HCEC 1CT (cell line): ENCODE results near the gene AFF2.
"Not testable (repeated sequence)": the region's sequence is repeated elsewhere in the genome, so short reads cannot be mapped to it uniquely, and the experiment has no call there.

Experiments used
- DNase-seq: peaks from one replicate; pipeline ENCODE4 v3.0.0-alpha.2; 2017

AFF2 gene

DNA sequence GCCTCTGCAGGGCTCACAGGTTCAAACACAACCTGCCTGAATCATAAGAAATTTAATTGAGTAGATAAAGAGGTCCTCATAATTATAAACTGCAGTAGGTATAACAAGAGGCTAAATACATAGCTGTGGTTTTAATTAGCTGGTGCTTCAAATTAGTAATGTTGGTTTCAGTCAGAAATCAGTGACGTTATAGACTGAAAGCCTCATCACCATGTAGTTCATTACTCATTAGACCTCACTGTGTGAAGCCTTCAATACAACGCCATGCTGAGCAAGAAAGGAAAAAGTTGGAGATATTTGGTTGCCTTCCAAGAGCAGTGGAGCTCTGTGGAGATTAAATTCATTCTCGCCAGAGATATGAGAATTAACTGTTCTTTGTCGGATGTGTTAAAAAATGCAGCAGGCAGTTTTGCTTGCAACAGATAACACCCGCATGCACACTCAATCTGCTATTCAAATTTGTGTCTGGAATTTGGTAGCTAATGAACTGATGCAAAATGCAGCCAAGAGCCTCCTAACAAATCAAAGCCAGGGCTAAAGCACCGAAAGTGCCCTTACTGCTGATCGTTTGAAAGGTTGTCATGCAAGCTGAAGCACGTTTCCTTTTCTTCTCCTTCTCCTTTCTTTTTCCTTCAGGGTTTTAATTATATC lies 148.9 kb downstream of the AFF2 start:
- no peak for DNase-seq

GRCh38 chrX:148658115-148658730 lies 157.8 kb downstream of the AFF2 start:
- no peak for DNase-seq

DNA sequence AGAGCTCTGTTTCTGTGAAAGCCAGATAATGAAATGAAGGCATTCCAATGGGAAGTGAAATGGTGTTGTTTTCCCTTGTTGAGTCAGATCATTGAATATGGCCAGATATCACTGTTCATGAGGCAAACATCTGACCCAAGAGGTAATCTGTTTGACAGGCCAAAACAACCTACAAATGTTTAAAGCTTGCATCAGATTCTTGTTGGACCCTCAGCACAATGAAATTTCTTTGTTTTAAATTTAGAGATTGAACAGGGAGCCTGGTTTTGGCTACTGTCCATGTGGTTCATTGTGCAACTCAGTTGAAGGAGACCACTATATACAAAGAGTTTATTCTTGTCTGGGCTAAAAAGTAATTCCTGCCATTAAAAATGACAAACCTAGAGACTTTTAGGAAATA lies 159.1 kb downstream of the AFF2 start:
- no peak for DNase-seq

GRCh38 chrX:148661035-148661434 lies 160.6 kb downstream of the AFF2 start:
- no peak for DNase-seq

DNA sequence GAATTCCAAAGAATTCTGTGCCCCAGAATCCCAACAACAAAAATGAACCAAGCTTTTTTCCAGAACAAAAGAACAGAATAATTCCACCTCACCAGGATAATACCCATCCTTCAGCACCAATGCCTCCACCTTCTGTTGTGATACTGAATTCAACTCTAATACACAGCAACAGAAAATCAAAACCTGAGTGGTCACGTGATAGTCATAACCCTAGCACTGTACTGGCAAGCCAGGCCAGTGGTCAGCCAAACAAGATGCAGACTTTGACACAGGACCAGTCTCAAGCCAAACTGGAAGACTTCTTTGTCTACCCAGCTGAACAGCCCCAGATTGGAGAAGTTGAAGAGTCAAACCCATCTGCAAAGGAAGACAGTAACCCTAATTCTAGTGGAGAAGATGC lies 161.6 kb downstream of the AFF2 start:
- no peak for DNase-seq

DNA sequence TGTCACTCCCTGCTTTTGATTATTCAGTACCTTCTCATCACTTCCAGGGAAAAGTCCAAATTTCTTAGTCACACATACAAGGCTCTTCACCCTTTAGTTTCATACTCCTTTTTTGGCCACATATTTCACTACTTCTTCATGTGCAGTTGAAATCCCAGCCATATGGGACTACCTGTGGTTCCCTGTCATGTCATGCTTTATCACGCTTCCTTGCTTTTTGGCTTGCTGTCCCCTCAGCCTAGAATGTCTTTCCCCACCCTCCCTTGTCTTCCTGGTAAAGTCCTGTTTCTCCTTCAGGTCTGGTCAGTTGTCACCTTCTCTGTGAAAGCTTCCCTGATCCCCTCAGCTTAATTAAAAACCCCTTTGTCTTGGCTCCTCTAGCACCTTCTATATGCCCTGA lies 163.8 kb downstream of the AFF2 start:
- no peak for DNase-seq

DNA sequence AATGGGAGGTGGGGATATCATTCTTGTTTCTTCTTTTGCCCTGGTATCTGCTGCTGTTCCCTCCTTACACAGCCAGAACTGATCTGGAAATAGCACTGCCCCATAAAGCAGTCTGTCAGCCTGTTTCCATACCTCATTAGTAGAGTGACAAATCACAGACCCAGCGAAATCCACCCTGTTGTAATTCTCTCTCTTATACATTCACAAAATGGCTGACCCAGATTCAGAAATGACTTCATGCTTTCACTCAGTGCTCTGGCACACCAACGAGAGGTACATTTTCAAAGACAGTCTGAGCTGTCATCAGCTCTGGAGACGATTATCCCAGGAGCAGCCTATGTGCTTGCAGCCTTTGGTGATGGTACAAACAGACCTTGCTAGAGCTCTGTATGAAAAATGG lies 164.6 kb downstream of the AFF2 start:
- DNase-seq: no peak

DNA sequence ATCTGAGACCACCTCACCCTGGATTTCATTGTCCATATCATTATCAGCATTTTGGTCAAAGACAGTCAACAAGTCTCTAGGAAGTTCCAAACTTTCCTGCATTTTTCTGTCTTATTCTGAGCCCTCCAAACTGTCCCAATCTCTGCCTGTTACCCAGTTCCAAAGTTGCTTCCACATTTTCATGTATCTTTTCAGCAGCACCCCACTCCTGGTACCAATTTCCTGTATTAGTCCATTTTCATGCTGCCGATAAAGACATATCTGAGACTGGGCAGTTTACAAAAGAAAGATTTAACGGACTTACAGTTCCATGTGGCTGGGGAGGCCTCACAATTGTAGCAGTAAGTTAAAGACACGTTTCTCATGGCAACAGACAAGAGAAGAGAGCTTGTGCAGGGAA lies 168.8 kb downstream of the AFF2 start:
- not testable (repeated sequence) for DNase-seq

DNA sequence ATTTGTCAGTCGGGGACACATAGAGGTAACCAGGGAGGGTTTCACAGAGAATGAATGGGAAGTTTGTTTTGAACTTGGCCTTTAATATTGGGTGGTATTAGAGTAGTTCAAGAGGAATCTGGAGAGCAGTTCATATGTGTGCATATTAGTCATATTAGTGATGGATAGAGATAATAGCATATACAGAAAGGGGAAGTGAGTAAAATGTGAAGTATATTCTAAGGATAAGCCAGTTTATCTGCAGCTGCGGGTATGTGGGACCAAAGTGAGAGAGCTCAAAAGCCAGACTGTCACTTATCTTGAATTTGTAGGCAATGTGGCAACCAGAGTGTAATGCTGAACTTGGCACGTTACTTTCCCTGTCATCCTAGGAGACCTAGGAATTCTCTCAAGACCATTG lies 169.9 kb downstream of the AFF2 start:
- no peak for DNase-seq

GRCh38 chrX:148672517-148672916 lies 172.1 kb downstream of the AFF2 start:
- no peak for DNase-seq

- no peak for DNase-seq
Measured at GRCh38 chrX:148681605-148682004, 181.2 kb downstream of the AFF2 start.

DNA sequence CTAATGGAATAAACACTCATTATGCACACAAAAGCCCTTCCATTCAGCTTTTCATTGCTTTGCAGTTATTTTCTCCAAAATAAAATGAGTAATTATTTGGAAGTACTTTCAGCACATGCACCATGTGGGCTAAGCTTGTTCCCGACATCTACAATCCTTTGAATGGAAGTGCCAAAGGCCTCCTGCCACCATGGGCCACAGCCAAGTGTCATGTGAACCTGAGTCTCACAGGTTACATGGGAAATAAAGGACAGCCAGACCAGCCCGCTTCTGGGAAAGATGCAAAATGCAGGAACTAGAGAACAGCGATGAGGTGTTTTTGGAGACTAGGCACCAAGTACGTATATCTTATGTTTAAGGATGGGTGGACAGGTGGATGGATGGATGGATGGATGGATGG lies 181.8 kb downstream of the AFF2 start:
- DNase-seq: no peak

DNA sequence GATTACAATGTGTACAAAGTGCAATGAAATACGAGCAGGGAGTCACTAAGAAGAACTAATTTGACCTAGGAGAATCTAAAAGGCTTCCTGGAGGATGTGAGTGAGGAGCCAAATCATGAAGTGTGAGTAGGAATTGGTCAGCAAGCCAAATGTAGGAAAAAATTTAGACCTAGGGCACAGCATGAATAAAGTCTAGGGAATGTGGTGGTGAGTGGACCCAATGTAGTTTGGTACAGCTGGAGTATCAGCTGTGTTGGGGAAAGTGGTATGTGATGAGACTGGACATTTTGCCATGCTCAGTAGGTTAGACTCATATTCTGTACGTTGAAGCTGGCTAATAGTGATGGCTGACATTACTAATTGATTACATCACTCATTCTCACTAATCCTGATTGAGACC lies 191.0 kb downstream of the AFF2 start:
- DNase-seq: no peak

- DNase-seq: no peak
Measured at GRCh38 chrX:148695255-148695654, 194.8 kb downstream of the AFF2 start.

DNA sequence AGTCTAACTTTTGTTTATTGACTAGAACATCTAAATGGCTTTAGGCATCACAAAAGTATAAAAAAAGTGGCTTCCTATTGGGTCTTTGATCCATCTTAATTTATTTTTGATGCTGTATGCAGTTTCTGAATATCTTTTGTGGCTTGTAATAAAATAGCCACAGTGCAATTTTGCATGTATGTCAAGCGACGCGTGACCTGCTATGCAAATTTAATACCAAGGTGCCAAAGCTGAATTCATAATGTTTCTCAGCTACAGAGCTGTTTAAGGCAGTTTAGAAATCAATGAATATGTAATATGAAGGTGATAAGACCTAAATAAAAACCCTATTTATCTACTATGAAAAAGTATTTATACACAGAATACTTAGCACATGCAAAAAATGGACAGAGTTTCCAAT lies 197.8 kb downstream of the AFF2 start:
- no peak for DNase-seq

DNA sequence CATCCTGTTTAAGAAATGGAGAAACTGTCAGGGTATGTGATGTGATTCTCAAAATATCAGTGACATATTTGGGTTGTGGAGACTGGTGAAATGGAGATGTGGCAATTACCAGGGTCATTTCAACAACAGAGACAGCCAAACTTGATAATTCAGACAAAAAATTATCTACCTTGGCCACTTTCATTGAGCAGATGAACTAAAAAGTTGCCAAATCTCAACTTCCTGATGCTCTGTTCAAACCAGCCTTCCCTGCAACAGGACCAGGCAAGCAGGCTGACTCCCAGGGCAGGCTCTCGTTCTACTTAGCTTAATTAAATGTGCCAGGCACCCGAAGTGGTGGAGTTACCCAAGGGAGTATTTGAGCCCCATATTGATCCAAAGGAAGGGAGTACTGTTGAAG lies 199.6 kb downstream of the AFF2 start:
- DNase-seq: no peak

DNA sequence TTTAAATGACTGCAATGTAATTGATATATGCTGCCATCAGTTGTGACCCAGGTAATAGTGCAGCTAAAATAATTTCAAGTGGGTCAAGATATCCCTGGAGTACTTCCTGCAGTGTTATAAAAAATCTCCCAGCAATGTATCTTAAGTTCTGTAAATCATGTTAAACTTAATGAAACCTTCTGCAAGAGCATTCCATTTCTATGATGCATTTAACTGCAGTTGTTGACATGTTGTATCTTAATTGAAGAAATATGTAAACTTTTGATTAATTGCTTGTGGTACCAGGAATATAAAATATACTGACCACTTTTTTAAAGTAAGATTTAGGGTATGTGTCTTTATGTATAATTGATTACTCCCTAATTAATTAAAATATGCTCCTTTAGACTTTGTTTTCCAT lies 213.6 kb downstream of the AFF2 start:
- DNase-seq: no peak

DNA sequence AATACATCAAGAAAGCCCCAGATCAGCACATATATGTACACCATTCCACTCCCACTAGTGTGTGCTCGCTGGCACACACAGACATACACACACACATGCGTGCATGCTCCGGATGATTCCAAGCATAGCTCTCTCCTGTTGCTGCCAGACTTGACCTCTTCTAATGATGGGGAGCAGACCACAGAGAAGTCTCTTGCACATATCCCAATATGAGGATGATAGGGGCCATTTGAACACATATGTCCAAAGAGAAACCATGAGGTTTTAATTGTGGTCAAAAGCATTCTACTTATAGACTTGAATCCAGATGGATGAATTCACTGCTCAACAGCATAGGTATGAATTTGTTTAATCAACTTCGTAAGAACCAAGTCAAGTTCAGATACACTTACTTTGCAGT lies 214.9 kb downstream of the AFF2 start:
- DNase-seq: no peak

GRCh38 chrX:148722966-148723365 lies 222.5 kb downstream of the AFF2 start:
- DNase-seq: no peak

DNA sequence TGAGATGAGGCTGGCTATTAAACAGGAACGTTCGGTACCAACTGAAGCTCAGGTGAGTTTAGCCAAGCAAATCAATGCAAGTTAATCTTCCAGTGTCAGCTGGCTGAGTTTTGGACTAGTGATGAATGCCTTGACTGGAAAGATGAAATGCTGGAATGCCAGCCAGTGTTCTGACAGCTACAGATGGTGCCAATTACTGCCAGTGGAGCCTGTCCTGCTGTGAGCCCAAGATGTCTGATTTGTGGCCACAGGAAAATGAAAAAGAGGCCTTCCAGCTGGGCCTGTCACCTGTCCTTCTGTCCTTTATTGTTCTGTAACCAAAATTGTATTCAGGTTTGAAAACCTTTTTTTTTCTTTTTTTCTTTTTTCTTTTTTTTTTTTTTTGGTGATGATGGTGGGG lies 223.1 kb downstream of the AFF2 start:
- DNase-seq: no peak

GRCh38 chrX:148728901-148729300 lies 228.5 kb downstream of the AFF2 start:
- no peak for DNase-seq

DNA sequence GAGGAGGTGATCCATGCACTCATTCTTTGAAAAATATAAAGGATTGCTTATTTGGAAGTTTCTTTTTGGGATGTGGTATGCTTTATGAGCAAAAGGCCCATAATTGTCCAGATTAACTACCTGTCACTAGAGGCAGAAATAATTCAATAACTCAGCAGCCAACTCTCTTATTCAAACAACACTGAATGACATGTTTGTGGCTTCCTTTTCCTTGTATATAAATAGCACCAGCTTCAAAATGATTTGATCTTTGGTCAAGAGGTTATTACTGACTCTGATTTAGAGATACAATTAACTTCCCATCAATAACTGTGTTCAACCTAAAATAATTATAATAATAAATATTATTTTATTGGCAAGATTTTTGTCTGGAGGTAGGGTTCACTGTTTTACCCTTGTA lies 232.3 kb downstream of the AFF2 start:
- no peak for DNase-seq

GRCh38 chrX:148741441-148741840 lies 241.0 kb downstream of the AFF2 start:
- DNase-seq: no peak

- no peak for DNase-seq
Measured at GRCh38 chrX:148755111-148755510, 254.7 kb downstream of the AFF2 start.

DNA sequence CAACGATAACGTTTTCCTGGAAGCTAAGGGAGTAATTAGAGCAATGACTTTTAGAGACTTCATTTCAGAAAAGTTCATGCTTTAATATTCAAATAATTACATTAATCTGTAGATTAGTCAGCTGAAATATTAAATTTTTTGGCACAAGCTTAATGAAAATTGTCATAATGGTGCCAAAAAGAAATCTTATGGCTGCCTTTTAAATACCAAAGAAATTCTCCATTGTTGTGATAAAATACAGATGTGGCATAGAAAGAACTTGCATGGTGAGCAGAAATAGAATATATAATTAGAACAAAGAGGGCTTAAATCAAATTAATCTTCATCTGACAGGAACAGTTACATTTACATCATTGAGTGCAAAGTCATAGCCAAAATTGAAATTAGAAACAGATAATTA lies 263.5 kb downstream of the AFF2 start:
- DNase-seq: no peak
